Transverse colon (tissue), 3 donors: ENCODE measurements around the gene TYW1B.

Source experiments
- EP300 ChIP-seq: sonication (generic); formaldehyde crosslinking; IDR thresholded peaks from one replicate; pipeline ENCODE4 v1.6.1; 2017; ENCODE audit warnings: antibody characterized with exemption, low read depth
- TF ChIP-seq, protein P1 (sequence below), 5 experiments: fragments of 200-600 bp in 3 of 5; fragments of 450-650 bp in 2 of 5; sonication (generic) in 3 of 5; IDR thresholded peaks; 1 replicate in 2 of 5; 2 replicates in 3 of 5; pipeline ENCODE4 v1.5.1; 2016 to 2017; ENCODE audit warnings: antibody characterized with exemption in 5 of 5, inconsistent platforms in 3 of 5, mild to moderate bottlenecking in 2 of 5, moderate library complexity in 1 of 5

DNA sequence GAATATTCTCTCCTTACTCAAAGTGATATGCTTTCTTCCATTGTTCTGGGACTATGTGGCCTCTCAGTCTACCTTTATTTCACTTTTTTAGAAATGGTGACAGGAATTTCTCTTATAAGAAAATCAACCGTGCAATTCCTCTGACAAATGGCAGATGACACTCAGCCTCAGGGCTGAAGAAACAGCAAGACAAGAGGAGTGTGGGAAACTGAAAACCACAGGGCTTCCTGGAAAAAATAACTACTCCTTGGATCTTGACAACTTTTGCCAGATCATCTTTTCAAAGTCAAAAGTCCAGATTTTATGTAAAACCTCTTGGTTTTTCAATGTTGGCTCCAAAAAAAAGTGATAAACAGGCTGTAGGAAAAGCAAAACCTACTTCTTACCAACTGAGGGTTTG lies 121.5 kb downstream of the TYW1B start:
- TF ChIP-seq, protein P1, sequence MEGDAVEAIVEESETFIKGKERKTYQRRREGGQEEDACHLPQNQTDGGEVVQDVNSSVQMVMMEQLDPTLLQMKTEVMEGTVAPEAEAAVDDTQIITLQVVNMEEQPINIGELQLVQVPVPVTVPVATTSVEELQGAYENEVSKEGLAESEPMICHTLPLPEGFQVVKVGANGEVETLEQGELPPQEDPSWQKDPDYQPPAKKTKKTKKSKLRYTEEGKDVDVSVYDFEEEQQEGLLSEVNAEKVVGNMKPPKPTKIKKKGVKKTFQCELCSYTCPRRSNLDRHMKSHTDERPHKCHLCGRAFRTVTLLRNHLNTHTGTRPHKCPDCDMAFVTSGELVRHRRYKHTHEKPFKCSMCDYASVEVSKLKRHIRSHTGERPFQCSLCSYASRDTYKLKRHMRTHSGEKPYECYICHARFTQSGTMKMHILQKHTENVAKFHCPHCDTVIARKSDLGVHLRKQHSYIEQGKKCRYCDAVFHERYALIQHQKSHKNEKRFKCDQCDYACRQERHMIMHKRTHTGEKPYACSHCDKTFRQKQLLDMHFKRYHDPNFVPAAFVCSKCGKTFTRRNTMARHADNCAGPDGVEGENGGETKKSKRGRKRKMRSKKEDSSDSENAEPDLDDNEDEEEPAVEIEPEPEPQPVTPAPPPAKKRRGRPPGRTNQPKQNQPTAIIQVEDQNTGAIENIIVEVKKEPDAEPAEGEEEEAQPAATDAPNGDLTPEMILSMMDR (IDR thresholded peaks at IDR 0.05), result no peak
- TF ChIP-seq EP300, result no peak
